ENCODE results near the gene APOB. TPM values are rescaled to one million over a fixed set of nuclear protein-coding genes. Genes with fewer than 3 reads are reported as not detected.

APOB gene
- total RNA-seq, 1 donor from 2014 or later: 12.5 TPM

DNA sequence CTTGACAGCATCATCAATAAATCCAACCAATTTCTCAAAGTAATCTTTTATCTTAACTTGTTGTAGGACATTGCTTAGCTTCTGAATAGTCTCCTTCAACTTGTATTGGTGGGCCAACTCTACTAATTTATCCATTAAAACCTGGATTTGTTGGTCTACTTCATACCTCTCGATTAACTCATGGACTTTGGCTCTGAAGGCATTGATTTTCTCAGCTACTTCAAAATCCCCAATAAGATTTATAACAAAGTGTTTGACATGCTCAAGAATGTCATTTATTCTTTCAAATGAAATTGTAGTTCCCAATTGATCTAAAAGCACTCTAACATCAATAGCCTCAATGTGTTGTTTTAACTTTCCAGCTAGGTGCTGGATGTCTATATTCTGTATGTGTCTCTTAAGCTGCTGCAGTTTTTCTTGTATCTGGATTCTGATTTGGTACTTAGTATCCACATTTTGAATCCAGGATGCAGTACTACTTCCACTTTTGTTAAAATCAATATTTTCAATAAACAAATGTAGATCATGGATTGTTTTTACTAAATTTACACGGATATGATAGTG, 34.1 kb downstream of the APOB start:
- no peak for ATAC-seq
- intact Hi-C loops (cut with DNase I): no loop called here
- no peak for DNase-seq (ENCODE audit: missing footprints)

DNA sequence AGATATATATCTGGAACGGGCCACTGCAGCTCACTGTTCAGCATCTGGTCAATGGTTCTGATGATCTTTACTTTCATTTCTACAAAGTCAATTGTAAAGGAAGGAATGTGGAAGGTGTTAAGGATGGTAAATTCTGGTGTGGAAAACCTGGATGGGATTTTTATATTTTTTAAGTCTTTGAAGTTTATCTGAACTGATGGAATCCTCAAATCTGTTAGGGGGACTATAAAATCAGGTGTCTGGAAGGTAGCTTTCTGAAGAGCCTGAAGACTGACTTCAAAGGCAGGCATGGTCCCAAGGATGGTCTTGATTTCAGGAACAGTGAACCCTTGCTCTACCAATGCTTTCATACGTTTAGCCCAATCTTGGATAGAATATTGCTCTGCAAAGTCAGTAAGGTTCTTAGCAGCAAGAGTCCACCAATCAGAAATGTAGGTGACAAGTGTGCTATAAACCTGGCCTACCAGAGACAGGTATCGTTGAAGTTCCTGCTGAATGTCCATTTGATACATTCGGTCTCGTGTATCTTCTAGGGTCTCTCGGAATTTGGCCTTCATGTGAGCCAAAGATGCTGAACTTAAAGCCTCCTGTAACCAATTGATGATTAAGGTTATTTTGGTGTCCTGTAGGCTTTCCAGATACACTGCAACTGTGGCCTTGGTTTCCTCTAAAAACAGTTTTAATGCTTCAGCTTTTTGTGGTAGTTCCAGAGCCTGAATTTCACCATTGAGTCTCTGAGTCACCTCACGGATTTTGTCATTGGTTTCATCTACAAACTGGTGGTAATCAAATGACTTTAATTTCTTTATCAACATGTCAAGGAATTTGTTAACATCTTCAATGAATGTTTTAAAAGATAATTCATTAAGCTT, 34.8 kb downstream of the APOB start:
- ATAC-seq (no peak), DNase-seq (ENCODE audit: missing footprints) (no peak)
- intact Hi-C loops (cut with DNase I): no loop called here

DNA sequence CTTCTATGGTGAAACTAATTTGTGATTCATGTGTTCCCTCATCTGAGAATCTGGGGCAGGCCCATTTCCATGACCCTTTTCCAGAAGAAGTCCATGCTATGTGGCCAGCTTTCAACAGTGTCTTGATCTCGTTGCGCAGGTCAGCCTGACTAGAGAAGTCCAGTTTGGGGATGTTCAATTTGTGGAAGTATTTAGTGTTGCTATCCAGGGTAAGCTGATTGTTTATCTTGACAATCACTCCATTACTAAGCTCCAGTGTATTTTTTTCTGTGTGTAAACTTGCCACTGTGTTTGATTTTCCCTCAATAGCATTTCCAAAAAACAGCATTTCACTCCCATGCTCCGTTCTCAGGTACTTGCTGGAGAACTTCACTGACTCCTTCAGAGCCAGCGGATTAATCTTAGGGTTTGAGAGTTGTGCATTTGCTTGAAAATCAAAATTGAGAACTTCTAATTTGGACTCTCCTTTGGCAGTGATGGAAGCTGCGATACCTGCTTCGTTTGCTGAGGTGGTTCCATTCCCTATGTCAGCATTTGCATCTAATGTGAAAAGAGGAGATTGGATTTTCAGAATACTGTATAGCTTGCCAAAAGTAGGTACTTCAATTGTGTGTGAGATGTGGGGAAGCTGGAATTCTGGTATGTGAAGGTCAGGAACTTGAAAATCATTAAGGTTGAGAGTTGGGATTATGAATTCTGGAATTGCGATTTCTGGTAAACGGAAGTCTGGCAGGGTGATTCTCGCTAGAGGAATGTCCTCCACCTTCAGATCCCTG, 35.7 kb downstream of the APOB start:
- intact Hi-C loops (cut with DNase I): no loop called here
- ATAC-seq (no peak), DNase-seq (ENCODE audit: missing footprints) (no peak)

DNA sequence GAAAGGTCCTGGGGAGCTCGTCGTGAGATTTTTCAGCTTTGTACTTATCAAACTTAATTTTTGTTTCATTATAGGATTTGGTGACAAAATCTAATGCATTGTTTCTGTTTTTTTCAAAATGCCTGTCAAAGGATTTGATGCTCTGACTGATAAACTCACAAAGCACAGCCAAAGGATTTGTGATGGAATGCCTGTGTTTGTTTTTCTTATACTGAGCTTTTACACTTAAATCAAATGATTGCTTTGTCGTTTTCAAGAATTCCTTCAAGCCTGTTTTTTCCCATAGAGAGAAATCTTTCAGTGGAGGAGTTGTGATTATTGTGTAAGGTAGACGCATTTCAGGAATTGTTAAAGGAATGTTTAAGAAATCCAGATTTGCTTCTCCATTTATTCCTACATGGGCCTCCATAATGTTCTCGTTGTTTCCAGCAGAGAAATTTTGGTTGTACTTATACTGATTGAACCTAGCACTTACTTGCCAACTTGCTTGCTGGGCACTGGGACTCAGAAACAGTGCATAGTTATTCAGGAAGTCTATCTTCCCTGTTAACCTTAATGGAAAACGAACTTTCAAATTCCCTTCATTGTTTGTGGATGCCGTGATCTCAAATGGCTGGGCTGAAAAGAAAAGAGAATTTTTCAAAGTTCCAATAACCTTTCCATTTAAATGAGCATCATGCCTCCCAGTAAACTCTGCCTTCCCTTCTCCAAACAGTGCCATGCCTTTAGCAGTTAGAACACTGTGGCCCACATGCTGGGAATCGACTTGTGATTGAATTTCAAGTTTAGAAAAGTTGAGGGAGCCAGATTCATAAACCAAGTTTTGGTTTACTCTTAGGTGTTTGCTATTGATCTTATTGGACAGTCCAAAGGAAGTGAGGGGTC, 36.5 kb downstream of the APOB start:
- no peak for DNase-seq (ENCODE audit: missing footprints)
- intact Hi-C loops (cut with DNase I): no loop called here
- no peak for ATAC-seq

DNA sequence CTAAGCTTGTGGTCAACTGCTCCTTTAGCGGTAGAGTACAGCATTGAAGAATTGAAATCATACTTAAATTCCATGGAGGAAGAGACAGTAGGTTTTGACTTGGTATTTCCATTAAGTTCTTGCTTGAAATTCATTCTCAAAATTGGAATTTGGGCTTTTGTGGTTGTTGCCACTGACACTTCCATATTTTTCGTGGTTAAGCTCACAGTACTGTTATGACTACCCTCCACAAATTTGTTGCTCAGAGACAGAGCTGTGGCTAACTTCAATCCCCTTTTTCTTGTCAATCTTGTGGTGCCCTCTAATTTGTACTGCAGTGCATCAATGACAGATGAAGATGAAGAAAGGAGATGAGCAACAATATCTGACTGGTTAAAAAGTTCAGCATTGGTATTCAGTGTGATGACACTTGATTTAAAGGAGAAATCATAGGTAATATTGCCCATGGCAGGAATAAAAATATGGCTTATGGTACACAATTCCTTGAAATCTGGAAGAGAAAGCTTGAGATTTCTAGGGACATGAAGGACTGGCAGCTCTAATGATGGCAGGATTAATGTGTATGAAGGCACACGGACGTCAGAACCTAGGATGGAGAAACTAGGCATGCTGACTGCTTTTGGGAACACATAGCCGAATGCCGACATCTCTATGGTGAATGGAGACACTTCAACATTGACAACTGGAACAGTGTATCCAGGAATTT, 37.3 kb downstream of the APOB start:
- ATAC-seq: no peak
- no peak for DNase-seq (ENCODE audit: missing footprints)
- intact Hi-C loops (cut with DNase I): no loop called here

DNA sequence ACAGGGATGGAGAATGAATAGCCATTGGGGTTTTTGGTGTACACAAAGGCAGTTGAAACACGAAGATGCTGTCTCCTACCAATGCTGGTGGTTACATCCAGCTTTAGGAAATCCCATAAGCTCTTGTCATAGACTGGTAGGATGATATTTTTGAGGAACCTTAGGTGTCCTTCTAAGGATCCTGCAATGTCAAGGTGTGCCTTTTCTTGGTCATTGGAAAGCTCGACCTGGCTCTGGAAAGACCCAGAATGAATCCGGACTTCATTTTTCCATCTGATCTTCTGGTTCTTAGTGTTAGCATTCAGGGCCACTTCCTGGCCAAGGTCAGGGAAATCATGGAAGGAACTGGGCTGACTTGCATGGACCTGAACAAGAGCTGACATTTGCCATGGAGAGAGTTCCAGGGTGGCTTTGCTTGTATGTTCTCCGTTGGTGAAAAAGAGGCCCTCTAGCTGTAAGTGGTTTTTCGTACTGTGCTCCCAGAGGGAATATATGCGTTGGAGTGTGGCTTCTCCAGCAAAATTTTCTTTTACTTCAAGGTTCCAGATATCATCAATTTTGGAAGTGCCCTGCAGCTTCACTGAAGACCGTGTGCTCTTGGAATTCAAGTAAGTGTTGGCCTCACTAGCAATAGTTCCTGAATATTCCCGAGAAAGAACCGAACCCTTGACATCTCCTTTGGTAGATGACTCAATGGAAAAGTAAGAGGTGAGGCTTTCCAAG, 38.0 kb downstream of the APOB start:
- no peak for DNase-seq (ENCODE audit: missing footprints)
- no peak for ATAC-seq
- intact Hi-C loops (cut with DNase I): no loop called here

DNA sequence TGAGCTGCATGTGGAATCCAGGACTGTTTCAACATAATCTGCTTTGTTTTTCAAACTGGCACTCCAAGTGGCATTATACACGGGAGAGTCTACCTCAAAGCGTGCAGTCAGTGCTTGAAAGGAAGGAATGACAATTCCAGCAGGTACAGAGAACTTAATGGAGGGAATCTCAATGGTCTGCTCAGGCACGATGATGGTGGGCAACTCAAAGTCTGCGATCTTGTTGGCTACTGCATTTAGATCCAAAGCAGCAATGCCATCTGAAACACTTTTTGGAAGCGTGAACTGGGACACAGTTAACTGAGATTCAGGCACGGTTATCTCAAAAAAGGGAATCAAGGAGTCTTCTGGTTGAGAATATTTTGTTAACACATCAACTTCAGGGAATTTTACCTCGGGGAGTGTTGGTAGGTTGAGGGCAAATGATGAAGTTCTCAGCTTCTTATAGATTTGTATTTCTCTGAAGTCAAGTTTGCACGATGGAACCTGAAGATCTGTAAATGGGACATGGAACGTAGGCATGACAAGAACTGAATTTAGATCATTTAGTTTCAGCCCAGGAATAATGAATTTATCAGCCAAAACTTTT, 38.7 kb downstream of the APOB start:
- intact Hi-C loops (cut with DNase I): no loop called here
- ATAC-seq: no peak
- no peak for DNase-seq (ENCODE audit: missing footprints)

DNA sequence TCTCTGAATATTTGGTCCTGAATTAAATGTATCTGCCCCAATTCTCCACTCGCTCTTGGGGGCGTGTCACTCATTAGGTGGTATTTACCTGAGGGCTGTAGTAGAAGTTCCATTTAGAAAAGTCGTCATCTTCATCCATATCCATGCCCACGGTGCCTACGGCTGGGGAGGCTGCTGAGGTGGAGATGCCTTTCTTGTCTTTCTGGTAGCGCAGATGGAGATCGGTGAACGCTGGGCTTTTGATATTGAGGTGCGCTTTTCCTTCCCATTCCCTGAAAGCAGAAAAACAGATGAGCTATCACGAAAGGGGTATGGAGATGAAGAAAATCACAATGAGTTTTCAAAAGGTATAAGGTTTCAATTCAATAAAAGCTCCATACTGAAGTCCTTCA, 39.7 kb downstream of the APOB start:
- no peak for ATAC-seq
- intact Hi-C loops (cut with DNase I): no loop called here

DNA sequence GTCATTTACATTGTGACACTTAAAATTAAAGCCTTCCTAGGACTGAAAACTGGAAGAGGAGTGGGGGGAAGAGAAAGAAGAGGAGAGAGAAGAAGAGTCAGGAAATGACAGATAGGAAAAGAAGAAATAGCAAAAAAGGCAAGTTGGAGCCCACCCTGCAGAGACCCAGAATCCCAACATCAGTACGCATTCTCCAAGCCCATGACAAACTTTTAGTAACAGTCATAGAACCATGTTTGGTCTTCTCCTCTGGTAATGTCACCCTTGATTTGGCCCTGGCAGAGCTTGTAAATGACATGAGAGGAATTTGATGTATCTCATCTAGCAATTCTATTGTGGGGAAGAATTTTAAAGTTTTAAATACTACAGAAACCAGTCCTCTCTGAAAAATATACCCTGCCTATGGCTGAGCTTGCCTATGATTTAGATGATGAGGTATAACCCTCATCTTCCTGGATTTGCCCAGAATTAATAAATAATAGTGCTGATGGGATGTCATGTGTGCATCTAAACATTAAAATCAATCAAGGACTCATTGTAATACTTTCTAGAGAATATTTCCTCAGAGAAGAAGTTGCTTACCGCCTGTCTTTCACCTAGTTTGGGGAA, 40.2 kb downstream of the APOB start:
- intact Hi-C loops (cut with DNase I): no loop called here
- ATAC-seq (no peak), DNase-seq (ENCODE audit: missing footprints) (no peak)

More for the DNA sequence above, 39.7 kb downstream of the APOB start:
- no peak for DNase-seq (ENCODE audit: missing footprints)

DNA sequence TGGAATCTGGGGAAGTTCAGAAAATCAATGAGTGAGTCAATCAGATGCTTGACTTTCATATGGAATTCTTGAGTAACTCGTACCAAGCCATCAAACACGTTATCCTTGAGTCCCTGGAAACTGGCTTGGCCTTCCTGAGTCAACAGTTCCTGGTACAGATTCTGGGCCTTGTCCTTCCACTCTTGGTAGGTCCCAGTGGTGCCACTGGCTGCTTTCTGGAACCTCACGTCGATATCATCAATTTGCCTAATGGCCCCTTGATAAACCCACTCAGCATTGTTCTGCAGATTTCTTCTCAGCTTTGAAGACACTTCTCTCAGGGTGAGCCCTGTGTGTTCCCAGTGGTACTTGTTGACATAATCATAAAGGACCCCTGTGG, 41.1 kb downstream of the APOB start:
- ATAC-seq: no peak
- intact Hi-C loops (cut with DNase I): no loop called here
- no peak for DNase-seq (ENCODE audit: missing footprints)

DNA sequence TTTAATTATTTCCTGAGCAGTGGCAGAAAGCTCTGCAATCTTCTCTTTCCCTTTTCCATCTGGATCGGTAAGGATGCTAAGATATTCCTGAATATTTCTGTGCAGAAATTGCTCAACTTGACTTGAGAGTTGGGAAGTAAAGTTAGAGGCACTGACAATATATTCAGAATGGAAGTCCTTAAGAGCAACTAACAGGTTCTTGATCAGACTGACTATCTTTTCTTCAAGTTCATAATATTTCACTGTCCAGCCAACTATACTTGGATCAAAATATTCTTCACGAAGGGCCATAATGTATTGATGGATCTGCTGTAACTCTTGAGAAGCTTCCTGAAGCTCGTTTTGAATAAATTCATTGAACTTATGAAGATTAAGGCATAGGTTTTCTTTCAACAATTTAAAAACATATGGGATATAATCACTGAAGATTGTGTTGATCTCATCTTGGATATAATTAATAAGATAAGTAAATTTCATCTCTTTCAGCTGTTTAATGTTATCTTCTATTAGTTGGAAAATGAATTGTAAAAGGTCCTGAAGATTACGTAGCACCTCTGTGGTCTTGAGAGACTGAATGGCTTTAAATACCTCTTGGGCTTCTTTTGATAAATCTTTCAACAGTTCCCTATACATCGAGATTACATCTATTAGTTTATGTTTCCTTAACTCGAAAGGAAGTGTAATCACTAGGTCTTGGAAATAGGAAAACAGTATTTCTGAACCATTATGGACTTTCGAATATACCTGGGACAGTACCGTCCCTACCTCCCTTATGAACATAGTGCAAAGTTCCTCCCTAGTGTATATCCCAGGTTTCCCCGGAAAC, 41.7 kb downstream of the APOB start:
- intact Hi-C loops (cut with DNase I): no loop called here
- DNase-seq (ENCODE audit: missing footprints) (no peak), ATAC-seq (no peak)

DNA sequence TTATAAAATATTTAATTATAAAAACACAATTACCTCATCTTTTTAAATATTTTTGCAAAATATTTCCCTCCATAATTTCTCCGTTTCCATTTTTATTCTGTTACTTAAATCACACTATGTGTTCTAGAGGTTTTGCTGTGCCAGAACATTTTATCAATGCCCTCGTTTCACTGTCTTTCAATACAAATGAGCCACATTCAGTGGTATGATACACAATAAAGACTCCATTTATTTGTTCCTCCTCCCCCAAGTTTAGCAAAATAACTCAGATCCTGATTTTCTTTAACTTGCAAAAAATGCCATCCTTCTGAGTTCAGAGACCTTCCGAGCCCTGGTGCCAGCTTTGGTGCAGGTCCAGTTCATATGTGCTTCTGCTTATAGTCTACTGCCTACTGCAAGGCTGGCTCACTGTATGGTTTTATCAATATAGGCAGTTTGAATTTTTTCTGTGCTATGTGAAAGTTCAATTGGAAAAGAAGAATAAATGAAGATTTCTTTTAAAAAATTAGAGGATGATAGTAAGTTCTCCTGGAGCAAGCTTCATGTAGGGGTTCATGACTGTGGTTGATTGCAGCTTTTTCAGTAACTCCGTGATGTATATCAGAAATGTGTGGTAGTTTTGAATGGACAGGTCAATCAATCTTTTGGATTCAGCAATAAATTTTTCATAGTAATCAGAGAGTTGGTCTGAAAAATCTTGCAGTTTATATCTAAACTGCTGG, 42.5 kb downstream of the APOB start:
- no peak for DNase-seq (ENCODE audit: missing footprints)
- ATAC-seq: no peak
- intact Hi-C loops (cut with DNase I): no loop called here

DNA sequence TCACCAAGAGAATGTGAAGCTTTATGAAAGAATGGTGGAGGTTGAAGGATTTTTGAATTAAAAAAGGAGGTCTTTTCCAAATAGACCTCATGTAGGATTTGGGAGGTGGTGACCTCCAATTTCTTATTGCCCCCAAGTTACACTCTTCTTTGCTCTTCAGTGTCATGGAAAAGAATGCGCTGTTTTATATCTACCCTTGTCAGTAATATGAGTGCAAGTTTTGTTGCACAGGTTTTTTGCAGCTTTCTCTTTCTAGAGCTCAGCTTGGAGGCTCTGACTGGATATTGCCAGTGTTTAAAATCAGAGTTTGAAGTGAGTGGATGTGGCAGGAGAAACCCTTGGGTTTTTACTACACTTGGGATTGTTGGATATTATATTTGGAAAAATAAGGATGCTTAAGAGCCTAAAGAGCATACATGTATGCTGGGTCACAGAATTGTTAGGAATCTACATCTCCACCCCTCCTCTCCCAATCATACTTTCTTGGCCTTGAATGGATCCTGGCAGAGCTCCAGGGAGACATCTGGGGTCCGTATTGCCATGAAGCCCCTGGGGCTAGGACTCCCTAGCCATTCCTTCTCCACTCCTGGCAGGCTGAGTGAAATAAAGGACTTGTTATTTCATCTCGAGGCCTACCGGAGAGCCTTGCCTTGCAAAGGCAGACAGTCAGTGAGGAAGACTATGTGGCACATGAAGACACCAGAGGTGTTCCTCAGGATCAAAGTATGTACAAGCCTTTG, 43.8 kb downstream of the APOB start:
- intact Hi-C loops (cut with DNase I): no loop called here
- ATAC-seq: no peak
- no peak for DNase-seq (ENCODE audit: missing footprints)

DNA sequence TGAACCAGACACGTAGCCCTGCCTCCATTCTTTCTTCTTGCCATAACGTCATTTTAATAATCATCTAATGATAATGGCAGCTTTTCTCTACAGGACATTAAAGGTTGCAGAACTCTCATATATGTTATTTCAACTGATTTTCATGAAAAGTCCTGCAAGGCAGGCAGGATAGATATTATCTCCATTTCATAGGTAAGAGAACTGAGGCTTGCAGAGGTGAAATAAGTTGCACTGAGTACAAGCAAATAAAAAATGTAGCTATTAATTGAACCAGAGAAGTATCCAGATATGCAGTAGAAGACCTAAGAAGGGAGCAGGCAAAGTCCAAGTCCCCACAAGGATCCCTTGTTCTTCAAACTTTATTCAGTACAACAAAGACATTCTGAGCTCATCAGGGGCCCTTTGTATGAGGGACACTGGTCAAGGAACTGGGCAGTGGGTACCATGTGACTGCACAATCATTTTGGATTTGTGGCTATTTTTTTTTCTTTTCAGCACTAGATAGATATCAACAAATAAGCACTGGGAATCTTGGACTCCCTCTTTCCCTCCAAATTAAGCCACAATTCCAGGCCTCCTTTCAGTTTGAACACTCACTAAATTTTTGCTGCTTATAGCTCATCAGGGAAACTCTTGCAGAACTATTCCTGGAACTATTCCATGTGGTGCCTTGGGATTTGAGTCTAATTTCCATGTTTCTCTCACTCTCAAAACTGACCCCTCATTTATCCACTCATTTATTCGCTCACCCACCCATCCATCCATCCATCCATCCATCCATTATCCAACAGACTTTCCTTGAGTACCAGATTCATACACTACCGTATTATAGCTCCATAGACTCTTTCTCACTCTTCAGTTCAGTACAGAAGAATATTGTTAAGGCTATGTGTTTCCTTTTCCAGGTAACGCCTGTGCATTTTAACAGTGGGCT, 44.6 kb downstream of the APOB start:
- intact Hi-C loops (cut with DNase I): no loop called here
- ATAC-seq (no peak), DNase-seq (ENCODE audit: missing footprints) (no peak)

Measured in Right ventricle myocardium inferior (tissue), 1 donor.